ENCODE results near the gene CSTB. TPM values are rescaled to one million over a fixed set of nuclear protein-coding genes. Genes with fewer than 3 reads are reported as not detected.
A peak's percentile ranks its signal among the peaks of the same experiment; 100 is the strongest.

Gene CSTB
- total and polyA plus RNA-seq, 8 donors: 7.4 to 35.6 (median 14.1) TPM

- Histone ChIP-seq H3K9me3 (no peaks in the 10 kb centered on the region), H3K4me1 (peaks cover 0 to 6% (median 0%) of the 10 kb centered on the region in 3 donors), H3K36me3 (no peaks in the 10 kb centered on the region), H3K4me3 (no peak overlapping the region), H3K27ac (no peak overlapping the region), H3K27me3 (no peaks in the 10 kb centered on the region)
- DNase-seq (peak in 1 of 6 donors; percentile 61), FAIRE-seq (no peak), ATAC-seq (no peak)
- 82% methylated on average over 19 of the region's 19 CpGs for WGBS, 2 donors
- TF ChIP-seq, protein P1, sequence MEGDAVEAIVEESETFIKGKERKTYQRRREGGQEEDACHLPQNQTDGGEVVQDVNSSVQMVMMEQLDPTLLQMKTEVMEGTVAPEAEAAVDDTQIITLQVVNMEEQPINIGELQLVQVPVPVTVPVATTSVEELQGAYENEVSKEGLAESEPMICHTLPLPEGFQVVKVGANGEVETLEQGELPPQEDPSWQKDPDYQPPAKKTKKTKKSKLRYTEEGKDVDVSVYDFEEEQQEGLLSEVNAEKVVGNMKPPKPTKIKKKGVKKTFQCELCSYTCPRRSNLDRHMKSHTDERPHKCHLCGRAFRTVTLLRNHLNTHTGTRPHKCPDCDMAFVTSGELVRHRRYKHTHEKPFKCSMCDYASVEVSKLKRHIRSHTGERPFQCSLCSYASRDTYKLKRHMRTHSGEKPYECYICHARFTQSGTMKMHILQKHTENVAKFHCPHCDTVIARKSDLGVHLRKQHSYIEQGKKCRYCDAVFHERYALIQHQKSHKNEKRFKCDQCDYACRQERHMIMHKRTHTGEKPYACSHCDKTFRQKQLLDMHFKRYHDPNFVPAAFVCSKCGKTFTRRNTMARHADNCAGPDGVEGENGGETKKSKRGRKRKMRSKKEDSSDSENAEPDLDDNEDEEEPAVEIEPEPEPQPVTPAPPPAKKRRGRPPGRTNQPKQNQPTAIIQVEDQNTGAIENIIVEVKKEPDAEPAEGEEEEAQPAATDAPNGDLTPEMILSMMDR (IDR thresholded peaks at IDR 0.05): no peak
- intact Hi-C loops (cut with DNase I): no loop called here
These were observed 11.3 kb downstream of the CSTB start for GRCh38 chr21:43764576-43765495.

- ATAC-seq (no peak), DNase-seq (no peak), FAIRE-seq (no peak)
- no peak overlapping the region for H3K27ac ChIP-seq
- H3K4me1 ChIP-seq: peaks cover 0 to 6% (median 0%) of the 10 kb centered on the region in 3 donors
- 93 to 96% methylated on average over 10 of the region's 10 CpGs for WGBS, 2 donors
- intact Hi-C loops (cut with DNase I): no loop called here
- H3K36me3 ChIP-seq: no peaks in the 10 kb centered on the region
- TF ChIP-seq, protein P1 (IDR thresholded peaks at IDR 0.05): no peak
- no peak overlapping the region for H3K4me3 ChIP-seq
- H3K9me3 ChIP-seq: no peaks in the 10 kb centered on the region
- no peaks in the 10 kb centered on the region for H3K27me3 ChIP-seq
These were observed 12.1 kb downstream of the CSTB start for GRCh38 chr21:43763901-43764523.

DNA sequence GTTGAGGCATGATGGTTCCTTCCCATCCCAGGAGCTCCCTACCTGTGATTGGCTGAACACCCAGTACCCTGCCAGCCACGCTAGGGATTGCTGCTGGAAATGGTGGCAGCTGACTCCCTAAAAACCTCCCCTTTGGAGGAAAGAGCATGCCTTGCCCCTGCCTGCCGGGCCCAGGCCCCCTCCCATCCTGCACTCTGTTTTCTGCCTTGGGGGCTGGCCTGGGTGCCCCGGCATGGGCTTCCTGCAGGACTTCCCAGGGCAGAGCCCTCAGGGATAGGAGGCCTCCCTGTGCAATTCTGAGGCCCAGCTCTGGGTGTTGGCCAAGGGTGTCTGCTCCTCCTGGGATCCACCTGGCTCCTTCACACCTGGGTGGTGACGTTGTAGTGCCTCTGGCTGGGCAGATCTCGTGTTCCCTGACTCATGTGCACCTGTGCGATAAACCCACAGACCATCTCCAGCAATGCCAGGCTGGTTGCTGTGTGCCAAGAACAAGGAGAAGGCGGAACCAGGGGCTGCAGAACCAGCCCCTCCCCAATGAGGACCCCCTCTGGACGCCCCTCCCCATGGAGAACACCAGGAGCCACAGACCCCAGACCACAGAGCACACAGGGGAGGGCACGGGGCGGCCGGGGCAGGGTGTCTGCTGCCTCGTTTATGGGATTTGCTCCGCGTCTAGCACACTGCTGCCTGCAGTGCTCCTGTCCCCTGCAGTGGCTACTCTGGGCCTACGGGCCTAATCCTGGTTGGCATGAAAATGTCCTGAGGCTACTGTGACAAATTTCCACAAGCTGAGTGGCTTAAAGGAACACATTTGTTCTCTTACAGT is 13.6 kb downstream of the CSTB start:
- H3K4me1 ChIP-seq: peaks cover 0 to 4% (median 0%) of the 10 kb centered on the region in 3 donors
- H3K27ac ChIP-seq: no peak overlapping the region
- TF ChIP-seq, protein P1 (IDR thresholded peaks at IDR 0.05): no peak
- H3K4me3 ChIP-seq: no peak overlapping the region
- intact Hi-C loops (cut with DNase I): no loop called here
- H3K9me3 ChIP-seq: no peaks in the 10 kb centered on the region
- 88% methylated on average over 15 of the region's 15 CpGs for WGBS, 2 donors
- DNase-seq (peak in 4 of 6 donors; percentile 58 to 85 (median 71)), ATAC-seq (peak in 3 of 4 donors; percentile 10 to 32 (median 29)), FAIRE-seq (no peak)
- H3K36me3 ChIP-seq: no peaks in the 10 kb centered on the region
- H3K27me3 ChIP-seq: no peaks in the 10 kb centered on the region

- FAIRE-seq (no peak), ATAC-seq (no peak), DNase-seq (no peak)
- Histone ChIP-seq H3K4me3 (no peak overlapping the region), H3K4me1 (peaks cover 0 to 10% (median 0%) of the 10 kb centered on the region in 3 donors), H3K36me3 (peaks cover 0 to 3% (median under 1%) of the 10 kb centered on the region in 3 donors), H3K27me3 (no peaks in the 10 kb centered on the region), H3K9me3 (no peaks in the 10 kb centered on the region), H3K27ac (no peak overlapping the region)
- intact Hi-C loops (cut with DNase I): no loop called here
- TF ChIP-seq, protein P1 (IDR thresholded peaks at IDR 0.05): no peak
- WGBS, 2 donors: 95 to 96% methylated on average over 18 of the region's 18 CpGs
These were observed 14.2 kb downstream of the CSTB start for GRCh38 chr21:43761886-43762285.
